Germinal center (tissue), 1 donor: ENCODE measurements around the gene HEXIM1.
"Not testable (repeated sequence)": the region's sequence is repeated elsewhere in the genome, so short reads cannot be mapped to it uniquely, and the experiment has no call there.

ENCODE experiments used
- DNase-seq: peaks from one replicate; pipeline ENCODE4 v3.0.0; 2012; ENCODE audit warnings: mixed read lengths, low spot score

HEXIM1 gene

GRCh38 chr17:45114117-45114932 lies 34.0 kb upstream of the HEXIM1 start:
- DNase-seq: no peak

- no peak for DNase-seq
These were observed 33.2 kb upstream of the HEXIM1 start for GRCh38 chr17:45115015-45115625.

GRCh38 chr17:45115871-45116270 lies 32.4 kb upstream of the HEXIM1 start:
- no peak for DNase-seq

GRCh38 chr17:45116434-45117016 lies 31.8 kb upstream of the HEXIM1 start:
- no peak for DNase-seq

GRCh38 chr17:45117334-45117733 lies 30.9 kb upstream of the HEXIM1 start:
- DNase-seq: no peak

- no peak for DNase-seq
These were observed 30.2 kb upstream of the HEXIM1 start for GRCh38 chr17:45117848-45118646.

- no peak for DNase-seq
These were observed 29.6 kb upstream of the HEXIM1 start for GRCh38 chr17:45118691-45119090.

- no peak for DNase-seq
These were observed 28.3 kb upstream of the HEXIM1 start for GRCh38 chr17:45119964-45120363.

GRCh38 chr17:45120558-45120957 lies 27.7 kb upstream of the HEXIM1 start:
- no peak for DNase-seq

GRCh38 chr17:45121055-45121454 lies 27.2 kb upstream of the HEXIM1 start:
- no peak for DNase-seq

GRCh38 chr17:45123076-45123770 lies 25.1 kb upstream of the HEXIM1 start:
- no peak for DNase-seq

- no peak for DNase-seq
These were observed 24.1 kb upstream of the HEXIM1 start for GRCh38 chr17:45123930-45124796.

GRCh38 chr17:45124797-45125122 lies 23.5 kb upstream of the HEXIM1 start:
- DNase-seq: not testable (repeated sequence)

GRCh38 chr17:45125509-45125908 lies 22.8 kb upstream of the HEXIM1 start:
- no peak for DNase-seq

- DNase-seq: no peak
These were observed 21.1 kb upstream of the HEXIM1 start for GRCh38 chr17:45127207-45127547.

GRCh38 chr17:45127548-45128300 lies 20.6 kb upstream of the HEXIM1 start:
- no peak for DNase-seq

- DNase-seq: no peak
These were observed 19.9 kb upstream of the HEXIM1 start for GRCh38 chr17:45128331-45128730.

GRCh38 chr17:45128989-45129388 lies 19.3 kb upstream of the HEXIM1 start:
- no peak for DNase-seq

- no peak for DNase-seq
These were observed 18.8 kb upstream of the HEXIM1 start for GRCh38 chr17:45129426-45129939.
